NCI-H526 treated with DMSO at 0.1 percent for 48 hours (cell line): ENCODE measurements around the gene SLC8A3.
"Not testable (repeated sequence)": the region's sequence is repeated elsewhere in the genome, so short reads cannot be mapped to it uniquely, and the experiment has no call there.

Experiments
- DNase-seq: peaks from one replicate; lab custom pipeline; 2025; lab: John Stamatoyannopoulos, UW

The SLC8A3 gene

GRCh38 chr14:70188659-70189455 lies at the start of gene SLC8A3:
Gene SLC8A3, minus strand, starts transcription at chr14:70188951. Its CDS starts 20,529 bp downstream, at chr14:70168422.
- peak; percentile 69 for DNase-seq

GRCh38 chr14:70237710-70238109 lies 49.0 kb upstream of the SLC8A3 start:
- DNase-seq: no peak

- no peak for DNase-seq
These were observed 45.6 kb upstream of the SLC8A3 start for GRCh38 chr14:70234066-70234950.

- DNase-seq: not testable (repeated sequence)
These were observed 43.2 kb upstream of the SLC8A3 start for GRCh38 chr14:70231756-70232544.

GRCh38 chr14:70229877-70230640 lies 41.3 kb upstream of the SLC8A3 start:
- not testable (repeated sequence) for DNase-seq

GRCh38 chr14:70213721-70214282 lies 25.1 kb upstream of the SLC8A3 start:
- DNase-seq: no peak

- DNase-seq: no peak
These were observed 24.0 kb upstream of the SLC8A3 start for GRCh38 chr14:70212752-70213151.

GRCh38 chr14:70208380-70208779 lies 19.6 kb upstream of the SLC8A3 start:
- no peak for DNase-seq

GRCh38 chr14:70203686-70204085 lies 14.9 kb upstream of the SLC8A3 start:
- no peak for DNase-seq

GRCh38 chr14:70201994-70202393 lies 13.2 kb upstream of the SLC8A3 start:
- no peak for DNase-seq

GRCh38 chr14:70193396-70193795 lies 4.6 kb upstream of the SLC8A3 start:
- DNase-seq: no peak

- DNase-seq: no peak
These were observed 4.2 kb upstream of the SLC8A3 start for GRCh38 chr14:70192915-70193314.

GRCh38 chr14:70190156-70190555 lies 1.4 kb upstream of the SLC8A3 start:
- no peak for DNase-seq

- no peak for DNase-seq
These were observed 816 bp upstream of the SLC8A3 start for GRCh38 chr14:70189456-70190077.

GRCh38 chr14:70188322-70188658 lies 461 bp downstream of the SLC8A3 start:
- DNase-seq: no peak

- no peak for DNase-seq
These were observed 1.8 kb downstream of the SLC8A3 start for GRCh38 chr14:70186900-70187451.

GRCh38 chr14:70183991-70184390 lies 4.8 kb downstream of the SLC8A3 start:
- no peak for DNase-seq

- no peak for DNase-seq
These were observed 7.5 kb downstream of the SLC8A3 start for GRCh38 chr14:70181276-70181675.

- DNase-seq: no peak
These were observed 8.0 kb downstream of the SLC8A3 start for GRCh38 chr14:70180718-70181117.

GRCh38 chr14:70177081-70177800 lies 11.5 kb downstream of the SLC8A3 start:
- no peak for DNase-seq
